NT2/D1 (cell line): ENCODE results near the gene PRDM4.

Experiments used
- YY1 ChIP-seq: IDR thresholded peaks from 2 replicates; pipeline ENCODE4 v1.6.1; 2011; ENCODE audit not compliant: insufficient read length, insufficient read depth
- ZNF274 ChIP-seq: IDR thresholded peaks from 2 replicates; pipeline ENCODE4 v1.6.1; 2011; ENCODE audit warnings: mild to moderate bottlenecking, low read depth, low read length

DNA sequence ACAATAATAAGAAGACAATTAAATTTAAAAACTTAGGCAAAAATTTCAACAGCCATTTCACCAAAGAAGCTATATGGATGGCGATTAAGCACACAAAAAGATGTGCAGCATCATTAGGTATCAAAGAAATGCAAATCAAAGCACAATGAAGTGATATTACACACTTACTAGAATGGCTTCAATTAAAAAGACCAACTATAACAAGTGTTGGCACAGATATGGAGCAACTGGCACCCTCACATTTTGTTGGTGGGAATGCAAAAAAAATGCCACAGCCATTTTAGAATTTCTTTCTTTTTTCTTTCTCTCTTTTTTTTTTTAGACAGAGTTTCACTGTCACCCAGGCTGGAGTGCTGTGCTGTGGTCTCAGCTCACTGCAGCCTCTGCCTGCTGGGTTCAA lies 1.9 kb upstream of the PRDM4 start:
- no peak for TF ChIP-seq YY1
- no peak for TF ChIP-seq ZNF274
